CD4-positive, alpha-beta T cell treated with Interleukin-21 for 1 hour (primary cell): ENCODE results near the gene ASCC1.
"Not testable (repeated sequence)": the region's sequence is repeated elsewhere in the genome, so short reads cannot be mapped to it uniquely, and the experiment has no call there.

ENCODE experiments used
- DNase-seq: peaks from one replicate; pipeline ENCODE4 v3.0.0-alpha.2; 2020

The ASCC1 gene

GRCh38 chr10:72167118-72167517, 49.0 kb downstream of the ASCC1 start:
- no peak for DNase-seq

- peak; percentile 36 for DNase-seq
These were observed 51.5 kb downstream of the ASCC1 start for GRCh38 chr10:72164617-72165016.

GRCh38 chr10:72162978-72163377, 53.1 kb downstream of the ASCC1 start:
- no peak for DNase-seq

- no peak for DNase-seq
These were observed 57.9 kb downstream of the ASCC1 start for GRCh38 chr10:72158176-72158575.

- no peak for DNase-seq
These were observed 59.9 kb downstream of the ASCC1 start for GRCh38 chr10:72156223-72156622.

GRCh38 chr10:72152286-72152685, 63.8 kb downstream of the ASCC1 start:
- DNase-seq, result no peak

- not testable (repeated sequence) for DNase-seq
These were observed 65.2 kb downstream of the ASCC1 start for GRCh38 chr10:72150746-72151478.

- DNase-seq, result not testable (repeated sequence)
These were observed 68.8 kb downstream of the ASCC1 start for GRCh38 chr10:72147324-72147584.

- no peak for DNase-seq
These were observed 69.3 kb downstream of the ASCC1 start for GRCh38 chr10:72146559-72147323.

- DNase-seq, result no peak
These were observed 70.0 kb downstream of the ASCC1 start for GRCh38 chr10:72146071-72146470.

- DNase-seq, result no peak
These were observed 70.4 kb downstream of the ASCC1 start for GRCh38 chr10:72145657-72146056.

- no peak for DNase-seq
These were observed 75.2 kb downstream of the ASCC1 start for GRCh38 chr10:72140850-72141249.

- DNase-seq, result no peak
These were observed 75.9 kb downstream of the ASCC1 start for GRCh38 chr10:72140174-72140573.

- DNase-seq, result no peak
These were observed 78.5 kb downstream of the ASCC1 start for GRCh38 chr10:72137583-72137982.

- not testable (repeated sequence) for DNase-seq
These were observed 79.9 kb downstream of the ASCC1 start for GRCh38 chr10:72136225-72136624.

- DNase-seq, result no peak
These were observed 81.0 kb downstream of the ASCC1 start for GRCh38 chr10:72134785-72135767.

GRCh38 chr10:72133517-72133916, 82.6 kb downstream of the ASCC1 start:
- peak; percentile 6 for DNase-seq

GRCh38 chr10:72132854-72133253, 83.2 kb downstream of the ASCC1 start:
- DNase-seq, result no peak

GRCh38 chr10:72127571-72127970, 88.5 kb downstream of the ASCC1 start:
- no peak for DNase-seq

GRCh38 chr10:72126872-72127232, 89.2 kb downstream of the ASCC1 start:
- DNase-seq, result no peak

- peak; percentile 47 for DNase-seq
These were observed 89.7 kb downstream of the ASCC1 start for GRCh38 chr10:72126184-72126871.

- DNase-seq, result no peak
These were observed 91.1 kb downstream of the ASCC1 start for GRCh38 chr10:72124989-72125388.

GRCh38 chr10:72124381-72124780, 91.7 kb downstream of the ASCC1 start:
- no peak for DNase-seq
